Measurements from ENCODE around the gene QPCT. TPM values are rescaled to one million over a fixed set of nuclear protein-coding genes. Genes with fewer than 3 reads are reported as not detected.

QPCT gene
- total RNA-seq, 2 donors from 2014 or later = 1.3 to 3.4 TPM

GRCh38 chr2:37358466-37358865, 14.0 kb downstream of the QPCT start:
- no peak for ATAC-seq
- intact Hi-C loops (cut with DNase I) = no loop called here

GRCh38 chr2:37361216-37361815, 16.9 kb downstream of the QPCT start:
- WGBS, 2 donors = 83 to 85% methylated on average over 3 of the region's 3 CpGs
- ATAC-seq = no peak

More at GRCh38 chr2:37358466-37358865, 14.0 kb downstream of the QPCT start:
- H3K4me1 ChIP-seq = no peaks in the 10 kb centered on the region
- no peak for DNase-seq
- TF ChIP-seq POLR2A (IDR thresholded peaks at IDR 0.05) (no peak), CTCF (IDR thresholded peaks at IDR 0.05) (no peak)
- H3K27me3 ChIP-seq = no peaks in the 10 kb centered on the region
- no peaks in the 10 kb centered on the region for H3K9me3 ChIP-seq
- 80 to 83% methylated on average over 3 of the region's 3 CpGs for WGBS, 2 donors
- H3K27ac ChIP-seq = no peak overlapping the region
- H3K36me3 ChIP-seq (replicated peaks in 1 of 2; ENCODE audit: insufficient read depth in 1 of 2, low read depth in 2 of 2) = no peaks in the 10 kb centered on the region
- H3K4me3 ChIP-seq = no peak overlapping the region

GRCh38 chr2:37361994-37362698, 17.7 kb downstream of the QPCT start:
- Histone ChIP-seq H3K9me3 (no peaks in the 10 kb centered on the region), H3K27ac (no peak overlapping the region), H3K4me1 (no peaks in the 10 kb centered on the region), H3K36me3 (replicated peaks in 1 of 2; ENCODE audit: insufficient read depth in 1 of 2, low read depth in 2 of 2) (no peaks in the 10 kb centered on the region), H3K27me3 (no peaks in the 10 kb centered on the region), H3K4me3 (no peak overlapping the region)
- no peak for ATAC-seq
- no peak for DNase-seq
- no peak for TF ChIP-seq POLR2A (IDR thresholded peaks at IDR 0.05)
- TF ChIP-seq CTCF (IDR thresholded peaks at IDR 0.05) = no peak
- WGBS, 2 donors = 53 to 63% methylated on average over 9 of the region's 9 CpGs
- intact Hi-C loops (cut with DNase I) = no loop called here

More at GRCh38 chr2:37361216-37361815, 16.9 kb downstream of the QPCT start:
- intact Hi-C loops (cut with DNase I) = no loop called here
- H3K4me1 ChIP-seq = no peaks in the 10 kb centered on the region
- H3K27me3 ChIP-seq = no peaks in the 10 kb centered on the region
- no peaks in the 10 kb centered on the region for H3K36me3 ChIP-seq (replicated peaks in 1 of 2; ENCODE audit: insufficient read depth in 1 of 2, low read depth in 2 of 2)
- TF ChIP-seq POLR2A (IDR thresholded peaks at IDR 0.05) (no peak), CTCF (IDR thresholded peaks at IDR 0.05) (no peak)
- DNase-seq = no peak
- H3K9me3 ChIP-seq = no peaks in the 10 kb centered on the region
- H3K4me3 ChIP-seq = no peak overlapping the region
- no peak overlapping the region for H3K27ac ChIP-seq

GRCh38 chr2:37364351-37364750, 19.9 kb downstream of the QPCT start:
- H3K27me3 ChIP-seq = no peaks in the 10 kb centered on the region
- TF ChIP-seq CTCF (IDR thresholded peaks at IDR 0.05) = no peak
- no peak for TF ChIP-seq POLR2A (IDR thresholded peaks at IDR 0.05)
- no peak overlapping the region for H3K27ac ChIP-seq
- H3K36me3 ChIP-seq (replicated peaks in 1 of 2; ENCODE audit: insufficient read depth in 1 of 2, low read depth in 2 of 2) = no peaks in the 10 kb centered on the region
- H3K4me1 ChIP-seq = no peaks in the 10 kb centered on the region
- ATAC-seq = no peak
- WGBS, 2 donors = 83 to 85% methylated on average over 6 of the region's 6 CpGs
- no peak overlapping the region for H3K4me3 ChIP-seq
- DNase-seq = no peak
- no peaks in the 10 kb centered on the region for H3K9me3 ChIP-seq
- intact Hi-C loops (cut with DNase I) = no loop called here

- TF ChIP-seq POLR2A (IDR thresholded peaks at IDR 0.05) (no peak), CTCF (IDR thresholded peaks at IDR 0.05) (no peak)
- H3K4me3 ChIP-seq = no peak overlapping the region
- H3K4me1 ChIP-seq = no peaks in the 10 kb centered on the region
- intact Hi-C loops (cut with DNase I) = no loop called here
- no peaks in the 10 kb centered on the region for H3K27me3 ChIP-seq
- WGBS, 2 donors = 59 to 64% methylated on average over 2 of the region's 2 CpGs
- H3K27ac ChIP-seq = no peak overlapping the region
- H3K36me3 ChIP-seq (replicated peaks in 1 of 2; ENCODE audit: insufficient read depth in 1 of 2, low read depth in 2 of 2) = no peaks in the 10 kb centered on the region
- H3K9me3 ChIP-seq = no peaks in the 10 kb centered on the region
- ATAC-seq (no peak), DNase-seq (no peak)
Observed at GRCh38 chr2:37365669-37366068, 21.2 kb downstream of the QPCT start.
